SU-DHL-6 (cell line): ENCODE measurements around the gene MYO1H.

Experiments
- H2AFZ ChIP-seq: fragments of 200-600 bp; sonication (generic); 2 replicates; pipeline ENCODE4 v1.6.1; 2014; ENCODE audit warnings: low read depth, mild to moderate bottlenecking, moderate library complexity, mixed read lengths, antibody characterized with exemption, low read length; ENCODE audit not compliant: severe bottlenecking
- H3F3A ChIP-seq: fragments of 200-600 bp; shearing (Covaris generic); 2 replicates; pipeline ENCODE4 v1.6.0; 2016; ENCODE audit warnings: antibody characterized with exemption, mild to moderate bottlenecking; ENCODE audit not compliant: insufficient read depth
- H3K27ac ChIP-seq: fragments of 200-600 bp; sonication (generic); 2 replicates; pipeline ENCODE4 v1.5.1; 2016; ENCODE audit warnings: low read depth, mild to moderate bottlenecking, low read length, moderate library complexity, mixed read lengths
- H3K27me3 ChIP-seq: fragments of 200-600 bp; sonication (generic), shearing (Covaris generic); 2 replicates; pipeline ENCODE4 v1.6.0; 2014; ENCODE audit warnings: mild to moderate bottlenecking, low read length
- H3K36me3 ChIP-seq: fragments of 200-600 bp; sonication (generic); 2 replicates; pipeline ENCODE4 v1.6.1; 2014; ENCODE audit warnings: mild to moderate bottlenecking, low read length, mixed read lengths
- H3K4me2 ChIP-seq: fragments of 300-600, 200-600 bp; shearing (Covaris generic), sonication (generic); 2 replicates; pipeline ENCODE4 v1.6.0; 2014; ENCODE audit warnings: low read length, low read depth, mild to moderate bottlenecking; ENCODE audit not compliant: poor library complexity, severe bottlenecking
- H3K4me3 ChIP-seq: fragments of 200-600 bp; sonication (generic); 2 replicates; pipeline ENCODE4 v1.5.1; 2014; ENCODE audit warnings: antibody characterized with exemption, low read length, mild to moderate bottlenecking, mixed read lengths; ENCODE audit not compliant: insufficient read depth, poor library complexity, severe bottlenecking
- H3K79me2 ChIP-seq: fragments of 200-600 bp; sonication (generic); 2 replicates; pipeline ENCODE4 v1.6.1; 2014; ENCODE audit warnings: mild to moderate bottlenecking, low read length, moderate library complexity; ENCODE audit not compliant: insufficient read depth
- H3K9ac ChIP-seq: fragments of 200-600 bp; sonication (generic); 2 replicates; pipeline ENCODE4 v1.7.0; 2014; ENCODE audit warnings: mild to moderate bottlenecking, low read length
- H3K9me2 ChIP-seq: fragments of 200-600 bp; sonication (generic); replicated peaks from 2 replicates; pipeline ENCODE4 v1.6.1; 2014; ENCODE audit warnings: low read length; ENCODE audit not compliant: insufficient read depth
- H3K9me3 ChIP-seq: fragments of 200-600 bp; sonication (generic); 2 replicates; pipeline ENCODE4 v1.6.1; 2014; ENCODE audit warnings: low read length, mixed read lengths; ENCODE audit not compliant: insufficient read depth
- H4K20me1 ChIP-seq: fragments of 200-600 bp; sonication (generic); 2 replicates; pipeline ENCODE4 v1.6.1; 2014; ENCODE audit warnings: low read depth, mild to moderate bottlenecking, antibody characterized with exemption, low read length, moderate library complexity, mixed read lengths
- EZH2phosphoT487 ChIP-seq: fragments of 200-600 bp; sonication (generic), shearing (Covaris generic); conservative IDR thresholded peaks from 2 replicates; pipeline ENCODE4 v1.6.1; 2018; ENCODE audit warnings: mild to moderate bottlenecking, antibody characterized with exemption, low read length, moderate library complexity, mixed read lengths
- TF ChIP-seq, protein P1 (sequence below): fragments of 200-600 bp; sonication (generic); IDR thresholded peaks from one replicate; pipeline ENCODE4 v1.5.1; 2017; ENCODE audit warnings: antibody characterized with exemption, mild to moderate bottlenecking, low read length, moderate library complexity; ENCODE audit not compliant: insufficient read depth, poor library complexity, severe bottlenecking

MYO1H gene

DNA sequence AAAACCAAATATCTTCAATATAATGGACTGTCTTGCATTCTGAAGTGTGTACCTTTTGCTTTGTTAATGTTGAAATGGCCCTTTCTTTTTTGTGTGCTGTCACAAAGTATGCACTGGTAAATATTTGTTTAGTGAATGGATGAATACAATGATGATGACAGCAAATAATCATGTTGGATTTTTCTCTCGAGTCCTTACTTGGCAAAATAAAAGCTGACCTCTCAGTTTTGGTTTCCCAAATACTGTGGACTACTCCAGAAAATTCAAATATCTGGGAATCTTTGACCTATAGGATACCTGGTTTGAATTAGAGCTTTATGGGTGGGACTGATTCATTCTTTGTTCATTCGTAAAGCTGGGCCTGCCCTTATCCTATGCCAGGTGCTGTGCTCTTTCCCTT, 135.2 kb downstream of the MYO1H start:
- Histone ChIP-seq H3K79me2 (peaks cover 11% of the 10 kb centered on the region), H3K9me2 (no peaks in the 10 kb centered on the region), H3K36me3 (no peaks in the 10 kb centered on the region), H4K20me1 (no peaks in the 10 kb centered on the region), H3K4me3 (no peak overlapping the region), H3F3A (no peaks in the 10 kb centered on the region), H3K9ac (no peak overlapping the region), H2AFZ (no peak overlapping the region), H3K9me3 (no peaks in the 10 kb centered on the region), H3K4me2 (no peak overlapping the region), H3K27ac (no peak overlapping the region), H3K27me3 (no peaks in the 10 kb centered on the region)
- TF ChIP-seq EZH2phosphoT487, result no peak
- TF ChIP-seq, protein P1, sequence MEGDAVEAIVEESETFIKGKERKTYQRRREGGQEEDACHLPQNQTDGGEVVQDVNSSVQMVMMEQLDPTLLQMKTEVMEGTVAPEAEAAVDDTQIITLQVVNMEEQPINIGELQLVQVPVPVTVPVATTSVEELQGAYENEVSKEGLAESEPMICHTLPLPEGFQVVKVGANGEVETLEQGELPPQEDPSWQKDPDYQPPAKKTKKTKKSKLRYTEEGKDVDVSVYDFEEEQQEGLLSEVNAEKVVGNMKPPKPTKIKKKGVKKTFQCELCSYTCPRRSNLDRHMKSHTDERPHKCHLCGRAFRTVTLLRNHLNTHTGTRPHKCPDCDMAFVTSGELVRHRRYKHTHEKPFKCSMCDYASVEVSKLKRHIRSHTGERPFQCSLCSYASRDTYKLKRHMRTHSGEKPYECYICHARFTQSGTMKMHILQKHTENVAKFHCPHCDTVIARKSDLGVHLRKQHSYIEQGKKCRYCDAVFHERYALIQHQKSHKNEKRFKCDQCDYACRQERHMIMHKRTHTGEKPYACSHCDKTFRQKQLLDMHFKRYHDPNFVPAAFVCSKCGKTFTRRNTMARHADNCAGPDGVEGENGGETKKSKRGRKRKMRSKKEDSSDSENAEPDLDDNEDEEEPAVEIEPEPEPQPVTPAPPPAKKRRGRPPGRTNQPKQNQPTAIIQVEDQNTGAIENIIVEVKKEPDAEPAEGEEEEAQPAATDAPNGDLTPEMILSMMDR, result no peak

- no peaks in the 10 kb centered on the region for H3K36me3 ChIP-seq
- no peaks in the 10 kb centered on the region for H3K9me3 ChIP-seq
- no peak overlapping the region for H3K4me3 ChIP-seq
- H3K9me2 ChIP-seq, result no peaks in the 10 kb centered on the region
- no peaks in the 10 kb centered on the region for H3K27me3 ChIP-seq
- no peaks in the 10 kb centered on the region for H3F3A ChIP-seq
- H2AFZ ChIP-seq, result no peak overlapping the region
- H3K79me2 ChIP-seq, result peaks cover 6% of the 10 kb centered on the region
- TF ChIP-seq, protein P1, result no peak
- H3K4me2 ChIP-seq, result no peak overlapping the region
- H3K9ac ChIP-seq, result no peak overlapping the region
- H3K27ac ChIP-seq, result no peak overlapping the region
- no peaks in the 10 kb centered on the region for H4K20me1 ChIP-seq
Measured at GRCh38 chr12:109483346-109483745, 135.6 kb downstream of the MYO1H start.

DNA sequence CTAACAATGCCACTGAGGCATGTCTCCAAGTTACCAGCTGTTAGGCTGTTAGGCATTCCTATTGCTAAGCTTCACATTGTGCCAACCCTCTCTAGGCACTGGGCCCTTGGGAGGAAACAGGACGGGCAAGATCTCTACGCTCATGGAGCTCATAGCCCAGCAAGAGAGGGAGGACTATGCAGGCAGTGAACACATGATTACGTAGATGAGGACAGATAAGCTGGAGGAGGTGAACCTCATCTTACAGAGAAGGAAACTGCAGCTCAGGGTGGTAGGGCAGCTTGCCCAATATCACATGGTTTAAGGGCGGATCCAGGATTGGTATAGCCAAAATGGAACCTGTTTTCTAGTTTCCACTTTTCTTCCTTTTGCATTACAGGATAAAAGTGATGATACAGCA, 137.5 kb downstream of the MYO1H start:
- no peak overlapping the region for H3K9ac ChIP-seq
- H3K27ac ChIP-seq, result no peak overlapping the region
- no peaks in the 10 kb centered on the region for H3K9me3 ChIP-seq
- no peaks in the 10 kb centered on the region for H3K36me3 ChIP-seq
- no peaks in the 10 kb centered on the region for H3F3A ChIP-seq
- no peaks in the 10 kb centered on the region for H3K27me3 ChIP-seq
- H3K9me2 ChIP-seq, result no peaks in the 10 kb centered on the region
- no peaks in the 10 kb centered on the region for H3K79me2 ChIP-seq
- H3K4me2 ChIP-seq, result no peak overlapping the region
- H3K4me3 ChIP-seq, result no peak overlapping the region
- no peak overlapping the region for H2AFZ ChIP-seq
- no peak for TF ChIP-seq EZH2phosphoT487
- TF ChIP-seq, protein P1, result no peak
- H4K20me1 ChIP-seq, result no peaks in the 10 kb centered on the region
